Measurements from ENCODE around the gene SPINK5. TPM values are rescaled to one million over a fixed set of nuclear protein-coding genes. Genes with fewer than 3 reads are reported as not detected.

SPINK5 gene
- total and polyA plus RNA-seq, 4 donors: 0.10 to 0.42 TPM; not detected in 2

GRCh38 chr5:148020257-148020988 is 43.4 kb upstream of the SPINK5 start:
- TF ChIP-seq, protein P1, sequence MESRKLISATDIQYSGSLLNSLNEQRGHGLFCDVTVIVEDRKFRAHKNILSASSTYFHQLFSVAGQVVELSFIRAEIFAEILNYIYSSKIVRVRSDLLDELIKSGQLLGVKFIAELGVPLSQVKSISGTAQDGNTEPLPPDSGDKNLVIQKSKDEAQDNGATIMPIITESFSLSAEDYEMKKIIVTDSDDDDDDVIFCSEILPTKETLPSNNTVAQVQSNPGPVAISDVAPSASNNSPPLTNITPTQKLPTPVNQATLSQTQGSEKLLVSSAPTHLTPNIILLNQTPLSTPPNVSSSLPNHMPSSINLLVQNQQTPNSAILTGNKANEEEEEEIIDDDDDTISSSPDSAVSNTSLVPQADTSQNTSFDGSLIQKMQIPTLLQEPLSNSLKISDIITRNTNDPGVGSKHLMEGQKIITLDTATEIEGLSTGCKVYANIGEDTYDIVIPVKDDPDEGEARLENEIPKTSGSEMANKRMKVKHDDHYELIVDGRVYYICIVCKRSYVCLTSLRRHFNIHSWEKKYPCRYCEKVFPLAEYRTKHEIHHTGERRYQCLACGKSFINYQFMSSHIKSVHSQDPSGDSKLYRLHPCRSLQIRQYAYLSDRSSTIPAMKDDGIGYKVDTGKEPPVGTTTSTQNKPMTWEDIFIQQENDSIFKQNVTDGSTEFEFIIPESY (IDR thresholded peaks at IDR 0.05): no peak
- TF ChIP-seq NR2F2 (IDR thresholded peaks at IDR 0.05) (no peak), GABPA (IDR thresholded peaks at IDR 0.05 in 1 of 2, conservative IDR thresholded peaks at IDR 0.05 in 1 of 2) (no peak), HNF4A (conservative IDR thresholded peaks at IDR 0.05) (no peak)
- no peak overlapping the region for H3K4me3 ChIP-seq (ENCODE audit: low read depth in 1 of 3, low read length in 3 of 3)
- WGBS: 87% methylated on average over 3 of the region's 3 CpGs
- H3K27ac ChIP-seq (ENCODE audit: low read depth in 1 of 2, low read length in 2 of 2): no peak overlapping the region
- H3K36me3 ChIP-seq (ENCODE audit: control insufficient read depth in 4 of 4, insufficient read depth in 3 of 4, low read depth in 1 of 4, low read length in 3 of 4): no peaks in the 10 kb centered on the region
- no peaks in the 10 kb centered on the region for H3K27me3 ChIP-seq (ENCODE audit: control insufficient read depth in 4 of 4, insufficient read depth in 4 of 4, low read length in 3 of 4)
- H3K9ac ChIP-seq (ENCODE audit: low read depth in 1 of 2, low read length in 2 of 2): no peak overlapping the region
- DNase-seq (ENCODE audit: low spot score): no peak
- H3K4me1 ChIP-seq (ENCODE audit: control insufficient read depth in 4 of 4, insufficient read depth in 4 of 4, low read length in 3 of 4): no peaks in the 10 kb centered on the region
- H3K9me3 ChIP-seq (ENCODE audit: control insufficient read depth in 4 of 4, low read length in 3 of 4): peaks cover 0 to 3% (median 0%) of the 10 kb centered on the region in 4 donors

DNA sequence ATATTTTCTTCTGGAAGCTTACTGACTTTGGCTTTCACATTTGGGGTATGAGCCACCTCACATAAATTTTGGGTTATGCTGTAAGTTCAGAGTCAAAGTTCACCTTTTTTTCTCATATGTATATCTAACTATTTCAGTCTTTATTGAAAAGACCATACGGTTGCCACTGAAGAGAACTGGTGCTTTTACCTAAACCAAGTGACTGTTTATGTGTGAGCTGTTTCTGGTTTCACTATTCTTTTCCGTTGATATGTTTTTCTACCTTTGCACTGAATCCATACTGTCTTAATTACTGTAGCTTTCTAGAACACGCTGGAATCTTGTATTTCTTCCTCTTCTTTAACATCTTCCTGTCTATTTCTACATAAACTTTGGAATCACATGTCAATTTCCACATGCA is 36.3 kb upstream of the SPINK5 start:
- TF ChIP-seq TAF1 (conservative IDR thresholded peaks at IDR 0.05): no peak
- TF ChIP-seq HNF4A (conservative IDR thresholded peaks at IDR 0.05): no peak
- TF ChIP-seq ATF3 (IDR thresholded peaks at IDR 0.05): no peak
- no peak for TF ChIP-seq FOXA1 (IDR thresholded peaks at IDR 0.05)
- no peak for TF ChIP-seq MAX (IDR thresholded peaks at IDR 0.05)
- TF ChIP-seq, protein P2, sequence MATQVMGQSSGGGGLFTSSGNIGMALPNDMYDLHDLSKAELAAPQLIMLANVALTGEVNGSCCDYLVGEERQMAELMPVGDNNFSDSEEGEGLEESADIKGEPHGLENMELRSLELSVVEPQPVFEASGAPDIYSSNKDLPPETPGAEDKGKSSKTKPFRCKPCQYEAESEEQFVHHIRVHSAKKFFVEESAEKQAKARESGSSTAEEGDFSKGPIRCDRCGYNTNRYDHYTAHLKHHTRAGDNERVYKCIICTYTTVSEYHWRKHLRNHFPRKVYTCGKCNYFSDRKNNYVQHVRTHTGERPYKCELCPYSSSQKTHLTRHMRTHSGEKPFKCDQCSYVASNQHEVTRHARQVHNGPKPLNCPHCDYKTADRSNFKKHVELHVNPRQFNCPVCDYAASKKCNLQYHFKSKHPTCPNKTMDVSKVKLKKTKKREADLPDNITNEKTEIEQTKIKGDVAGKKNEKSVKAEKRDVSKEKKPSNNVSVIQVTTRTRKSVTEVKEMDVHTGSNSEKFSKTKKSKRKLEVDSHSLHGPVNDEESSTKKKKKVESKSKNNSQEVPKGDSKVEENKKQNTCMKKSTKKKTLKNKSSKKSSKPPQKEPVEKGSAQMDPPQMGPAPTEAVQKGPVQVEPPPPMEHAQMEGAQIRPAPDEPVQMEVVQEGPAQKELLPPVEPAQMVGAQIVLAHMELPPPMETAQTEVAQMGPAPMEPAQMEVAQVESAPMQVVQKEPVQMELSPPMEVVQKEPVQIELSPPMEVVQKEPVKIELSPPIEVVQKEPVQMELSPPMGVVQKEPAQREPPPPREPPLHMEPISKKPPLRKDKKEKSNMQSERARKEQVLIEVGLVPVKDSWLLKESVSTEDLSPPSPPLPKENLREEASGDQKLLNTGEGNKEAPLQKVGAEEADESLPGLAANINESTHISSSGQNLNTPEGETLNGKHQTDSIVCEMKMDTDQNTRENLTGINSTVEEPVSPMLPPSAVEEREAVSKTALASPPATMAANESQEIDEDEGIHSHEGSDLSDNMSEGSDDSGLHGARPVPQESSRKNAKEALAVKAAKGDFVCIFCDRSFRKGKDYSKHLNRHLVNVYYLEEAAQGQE (IDR thresholded peaks at IDR 0.05): no peak
- no peak for TF ChIP-seq FOXA2 (IDR thresholded peaks at IDR 0.05)
- TF ChIP-seq RAD21 (IDR thresholded peaks at IDR 0.05): no peak
- TF ChIP-seq HNF4G (IDR thresholded peaks at IDR 0.05): no peak
- no peak for TF ChIP-seq NR2F2 (IDR thresholded peaks at IDR 0.05)
- no peak for TF ChIP-seq SP1 (IDR thresholded peaks at IDR 0.05)
- TF ChIP-seq, protein P1 (IDR thresholded peaks at IDR 0.05): no peak
- TF ChIP-seq RXRA (IDR thresholded peaks at IDR 0.05): no peak
- no peak for TF ChIP-seq JUND (IDR thresholded peaks at IDR 0.05)
- no peak for TF ChIP-seq YY1 (IDR thresholded peaks at IDR 0.05)
- no peak for DNase-seq (ENCODE audit: low spot score)
- Histone ChIP-seq H3K36me3 (ENCODE audit: control insufficient read depth in 4 of 4, insufficient read depth in 3 of 4, low read depth in 1 of 4, low read length in 3 of 4) (no peaks in the 10 kb centered on the region), H3K9ac (ENCODE audit: low read depth in 1 of 2, low read length in 2 of 2) (no peak overlapping the region), H3K4me3 (ENCODE audit: low read depth in 1 of 3, low read length in 3 of 3) (no peak overlapping the region), H3K4me1 (ENCODE audit: control insufficient read depth in 4 of 4, insufficient read depth in 4 of 4, low read length in 3 of 4) (no peaks in the 10 kb centered on the region), H3K27me3 (ENCODE audit: control insufficient read depth in 4 of 4, insufficient read depth in 4 of 4, low read length in 3 of 4) (no peaks in the 10 kb centered on the region), H3K27ac (ENCODE audit: low read depth in 1 of 2, low read length in 2 of 2) (no peak overlapping the region), H3K9me3 (ENCODE audit: control insufficient read depth in 4 of 4, low read length in 3 of 4) (peaks cover 0 to 3% (median 0%) of the 10 kb centered on the region in 4 donors)
- WGBS: 80% methylated on average over 3 of the region's 3 CpGs
